Measurements from ENCODE around the gene MKNK2. TPM values are rescaled to one million over a fixed set of nuclear protein-coding genes. Genes with fewer than 3 reads are reported as not detected.
"Not testable (repeated sequence)": the region's sequence is repeated elsewhere in the genome, so short reads cannot be mapped to it uniquely, and the experiment has no call there.

The MKNK2 gene
- 234 TPM for total RNA-seq
- long read RNA-seq, transcript MKNK2-202 (14 exons, 1,744 nt): major isoform, 39 of 163 reads
- long read RNA-seq, transcript MKNK2-201 (14 exons, 3,774 nt): minor isoform, 11 of 163 reads
- long read RNA-seq, partial matches to known transcripts: 13 of 163 reads
- long read RNA-seq, other reads (novel, unspliced or antisense): 99 of 163 reads

- DNase-seq (ENCODE audit: missing footprints) (peak; percentile 98), ATAC-seq (peak; percentile 83)
- intact Hi-C loops (cut with DNase I): loop anchor here (1.0 kb wide), 1 partner anchor 9 kb away; no protein-coding TSS in a partner anchor
These were observed at the start of gene MKNK2 for GRCh38 chr19:2050991-2051772. TSS of gene MKNK2 (minus strand) at chr19:2051244. CDS start at chr19:2050851, 393 bp downstream.

GRCh38 chr19:2100719-2101061, 49.6 kb upstream of the MKNK2 start:
- intact Hi-C loops (cut with DNase I): no loop called here

GRCh38 chr19:2099937-2100718, 49.1 kb upstream of the MKNK2 start:
- DNase-seq (ENCODE audit: missing footprints): no peak

More at GRCh38 chr19:2100719-2101061, 49.6 kb upstream of the MKNK2 start:
- no peak for ATAC-seq
- DNase-seq (ENCODE audit: missing footprints): no peak

GRCh38 chr19:2099054-2099501, 48.0 kb upstream of the MKNK2 start:
- no peak for DNase-seq (ENCODE audit: missing footprints)
- intact Hi-C loops (cut with DNase I): loop anchor here (2.0 kb wide), 1 partner anchor 22 kb away; no protein-coding TSS in a partner anchor
- ATAC-seq: no peak

More at GRCh38 chr19:2099937-2100718, 49.1 kb upstream of the MKNK2 start:
- no peak for ATAC-seq
- intact Hi-C loops (cut with DNase I): loop anchor here (2.0 kb wide), 1 partner anchor 21 kb away; no protein-coding TSS in a partner anchor

DNA sequence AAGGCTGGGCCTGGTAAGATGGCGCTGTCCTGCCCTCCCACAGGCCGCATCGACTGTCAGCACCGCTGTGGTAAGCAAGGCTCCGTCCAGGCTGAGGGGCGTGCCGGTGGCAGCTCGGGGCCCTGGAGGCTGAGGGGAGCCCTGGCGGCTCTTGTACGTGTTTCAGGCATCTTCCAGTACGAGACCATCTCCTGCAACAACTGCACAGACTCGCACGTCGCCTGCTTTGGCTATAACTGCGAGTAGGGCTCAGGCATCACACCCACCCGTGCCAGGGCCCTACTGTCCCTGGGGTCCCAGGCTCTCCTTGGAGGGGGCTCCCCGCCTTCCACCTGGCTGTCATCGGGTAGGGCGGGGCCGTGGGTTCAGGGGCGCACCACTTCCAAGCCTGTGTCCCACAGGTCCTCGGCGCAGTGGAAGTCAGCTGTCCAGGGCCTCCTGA, 46.9 kb upstream of the MKNK2 start:
- intact Hi-C loops (cut with DNase I): loop anchor here (2.0 kb wide), 2 partner anchors 23 to 29 kb away; no protein-coding TSS in a partner anchor
- no peak for ATAC-seq
- no peak for DNase-seq (ENCODE audit: missing footprints)

GRCh38 chr19:2097203-2097885, 46.3 kb upstream of the MKNK2 start:
- ATAC-seq (no peak), DNase-seq (ENCODE audit: missing footprints) (no peak)
- intact Hi-C loops (cut with DNase I): loop anchor here (2.0 kb wide), 1 partner anchor 29 kb away; no protein-coding TSS in a partner anchor

DNA sequence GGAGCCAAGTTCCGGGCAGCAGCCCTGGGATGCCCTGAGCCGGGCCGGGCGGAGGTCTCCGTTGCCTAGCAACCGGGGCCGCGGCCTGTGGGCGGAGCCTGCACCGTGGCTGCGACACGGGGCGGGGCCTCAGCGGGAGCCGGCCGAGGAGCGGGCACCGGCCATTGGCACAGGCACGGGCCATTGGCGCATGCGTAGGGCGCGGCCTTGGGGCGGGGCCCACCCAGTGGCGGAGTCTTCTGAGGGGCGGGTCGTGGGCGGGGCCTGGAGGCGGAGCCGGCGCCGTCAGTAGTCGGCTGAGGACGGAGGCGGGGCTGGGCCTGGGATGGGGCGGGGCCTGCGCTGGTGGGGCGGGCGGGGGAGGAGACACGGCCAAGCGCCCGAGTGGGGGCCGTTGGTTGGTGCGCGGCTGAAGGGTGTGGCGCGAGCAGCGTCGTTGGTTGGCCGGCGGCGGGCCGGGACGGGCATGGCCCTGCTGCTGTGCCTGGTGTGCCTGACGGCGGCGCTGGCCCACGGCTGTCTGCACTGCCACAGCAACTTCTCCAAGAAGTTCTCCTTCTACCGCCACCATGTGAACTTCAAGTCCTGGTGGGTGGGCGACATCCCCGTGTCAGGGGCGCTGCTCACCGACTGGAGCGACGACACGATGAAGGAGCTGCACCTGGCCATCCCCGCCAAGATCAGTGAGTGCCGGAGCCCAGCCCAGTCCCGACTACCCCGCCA, 45.6 kb upstream of the MKNK2 start, which contains the start of gene IZUMO4:
IZUMO4 (plus strand) TSS at position 436 of the 723 bp plus-strand sequence; CDS start at position 467, 31 bp downstream.
- intact Hi-C loops (cut with DNase I): loop anchor here (1.0 to 2.0 kb wide), 2 partner anchors 30 to 55 kb away; partner anchors contain the start of gene AP3D1
- DNase-seq (ENCODE audit: missing footprints) (peak; percentile 100), ATAC-seq (peak; percentile 92)

DNA sequence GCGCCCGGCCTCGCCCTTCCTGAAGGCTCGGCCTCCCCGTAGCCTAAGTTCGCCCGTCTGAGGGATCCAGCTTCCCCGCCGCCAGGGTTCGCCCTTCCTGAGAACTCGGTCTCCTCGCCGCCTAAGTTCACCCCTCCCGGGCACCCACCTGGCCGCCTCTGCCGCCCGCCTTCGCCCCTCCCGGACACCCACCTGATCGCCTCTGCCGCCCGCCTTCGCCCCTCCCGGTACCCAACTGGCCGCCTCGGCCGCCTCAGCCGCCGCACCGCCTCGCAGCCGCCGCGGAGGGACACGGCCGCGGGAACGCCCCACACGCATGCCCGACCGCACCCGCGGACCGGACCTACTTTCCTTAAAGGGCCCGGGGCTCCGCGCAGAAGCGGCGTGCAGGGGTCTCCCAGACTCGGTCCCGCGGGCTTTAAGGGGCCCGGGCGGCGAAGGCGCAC, 45.0 kb upstream of the MKNK2 start, which contains the start of gene MOB3A:
MOB3A (minus strand) TSS at position 293 of the 446 bp plus-strand sequence. CDS start 17,766 bp downstream, outside the sequence.
- intact Hi-C loops (cut with DNase I): loop anchor here (1.0 to 2.0 kb wide), 2 partner anchors 31 to 55 kb away; partner anchors contain the start of gene AP3D1
- DNase-seq (ENCODE audit: missing footprints): peak; percentile 97
- ATAC-seq: peak; percentile 74

DNA sequence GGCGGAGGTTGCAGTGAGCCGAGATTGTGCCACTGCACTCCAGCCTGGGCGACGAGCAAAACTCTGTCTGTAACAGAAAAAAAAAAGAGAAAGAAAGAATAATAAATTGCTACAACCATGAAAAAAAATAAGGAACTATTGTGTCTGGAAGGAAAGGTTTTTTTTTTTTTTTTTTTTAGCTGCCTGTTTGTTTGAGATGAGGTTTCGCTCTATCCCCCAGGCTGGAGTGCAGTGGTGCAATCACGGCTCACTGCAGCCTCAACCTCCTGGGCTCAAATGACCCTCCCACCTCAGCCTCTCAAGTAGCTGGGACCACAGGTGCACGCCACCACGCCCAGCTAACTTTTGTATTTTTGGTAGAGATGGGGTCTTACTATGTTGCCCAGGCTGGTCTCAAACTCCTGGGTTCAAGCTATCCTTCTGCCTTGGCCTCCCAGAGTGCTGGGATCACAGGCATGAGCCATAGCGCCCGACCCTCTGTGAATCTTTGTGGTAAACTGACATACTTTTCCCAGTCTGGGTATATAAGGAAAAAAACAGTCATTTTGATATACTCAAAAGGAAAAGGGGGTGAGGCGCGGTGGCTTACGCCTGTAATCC, 41.0 kb upstream of the MKNK2 start:
- ATAC-seq; intact Hi-C loops (cut with DNase I); DNase-seq (ENCODE audit: missing footprints): not testable (repeated sequence)

GRCh38 chr19:2089727-2090053, 38.6 kb upstream of the MKNK2 start:
- ATAC-seq (no peak), DNase-seq (ENCODE audit: missing footprints) (no peak)
- intact Hi-C loops (cut with DNase I): no loop called here

GRCh38 chr19:2089001-2089711, 38.1 kb upstream of the MKNK2 start:
- ATAC-seq: no peak
- intact Hi-C loops (cut with DNase I): no loop called here
- no peak for DNase-seq (ENCODE audit: missing footprints)

DNA sequence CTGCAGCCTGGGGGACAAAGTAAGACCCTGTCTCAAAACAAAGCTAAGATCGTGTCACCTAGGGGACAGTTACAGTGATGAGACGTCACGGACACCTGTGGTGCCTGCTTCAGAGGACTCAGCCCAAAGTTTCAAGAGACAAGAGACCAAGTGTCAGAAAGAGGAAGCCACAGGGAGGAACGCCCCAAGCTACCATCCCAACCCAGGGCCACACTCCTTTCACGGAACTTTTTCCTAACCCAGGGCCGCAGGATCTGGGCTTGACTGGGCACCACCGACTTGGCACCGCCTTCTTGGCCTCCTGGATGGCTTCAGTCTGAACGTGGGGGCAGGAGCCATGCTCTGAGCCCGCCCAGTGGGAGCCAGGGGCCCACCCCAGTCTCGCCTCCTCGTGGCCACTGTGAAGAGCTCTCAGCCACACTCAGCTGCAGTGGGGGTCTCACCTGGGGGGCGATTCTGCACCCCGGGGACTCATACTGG, 36.6 kb upstream of the MKNK2 start:
- ATAC-seq: no peak
- intact Hi-C loops (cut with DNase I): no loop called here
- DNase-seq (ENCODE audit: missing footprints): no peak

- intact Hi-C loops (cut with DNase I); ATAC-seq: not testable (repeated sequence)
These were observed 35.9 kb upstream of the MKNK2 start for GRCh38 chr19:2086695-2087620.

DNA sequence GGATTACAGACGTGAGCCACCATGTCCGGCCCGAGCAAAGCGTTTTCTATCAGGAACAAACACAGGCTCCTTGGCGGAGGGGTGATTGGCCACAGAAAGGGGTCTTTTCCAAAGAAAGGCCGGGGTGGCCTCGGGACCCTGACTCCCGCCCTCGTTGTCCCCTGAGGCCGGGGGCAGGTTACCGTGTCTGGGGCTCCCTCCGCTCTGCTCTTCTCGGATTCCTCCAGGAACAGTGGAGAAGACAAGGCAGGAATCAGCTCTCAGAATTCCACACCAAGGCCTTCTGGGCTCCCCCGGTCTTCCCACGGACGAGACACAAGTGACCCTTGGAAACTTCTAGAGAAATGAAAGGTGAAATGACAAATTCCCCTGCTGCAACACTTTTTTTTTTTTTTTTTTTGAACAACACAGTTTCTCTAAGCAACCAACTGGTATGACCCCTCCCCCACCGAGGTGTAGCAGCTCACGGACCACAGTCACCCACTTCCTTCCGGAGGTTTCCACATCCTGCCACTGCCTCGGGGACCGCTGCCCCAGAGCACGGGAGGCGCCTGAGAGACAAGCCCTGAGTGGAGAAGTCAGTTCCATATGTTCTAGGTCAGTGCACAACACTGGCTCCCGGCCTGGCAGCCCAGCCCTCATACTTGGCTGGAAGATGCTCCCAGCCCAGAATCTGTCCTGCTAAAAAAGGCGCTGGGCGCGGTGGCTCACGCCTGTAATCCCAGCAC, 34.1 kb upstream of the MKNK2 start:
- intact Hi-C loops (cut with DNase I): no loop called here
- peak; percentile 66 for ATAC-seq
- DNase-seq (ENCODE audit: missing footprints): peak; percentile 92

More at GRCh38 chr19:2086695-2087620, 35.9 kb upstream of the MKNK2 start:
- DNase-seq (ENCODE audit: missing footprints): not testable (repeated sequence)

Measured in Right ventricle myocardium inferior (tissue), 1 donor.